GM21515 (cell line): ENCODE results near the gene CARD10.

Experiments
- ATAC-seq: cut with Tn5 transposase; IDR thresholded peaks from one replicate; pipeline ENCODE4 v1.9.1; 2021; ENCODE audit not compliant: unreplicated experiment

Gene CARD10

GRCh38 chr22:37443977-37444376, 75.2 kb downstream of the CARD10 start:
- ATAC-seq: no peak

- no peak for ATAC-seq
Measured at GRCh38 chr22:37443086-37443485, 76.1 kb downstream of the CARD10 start.

- no peak for ATAC-seq
Measured at GRCh38 chr22:37442537-37442936, 76.7 kb downstream of the CARD10 start.

- no peak for ATAC-seq
Measured at GRCh38 chr22:37442135-37442534, 77.1 kb downstream of the CARD10 start.

GRCh38 chr22:37440875-37441274, 78.3 kb downstream of the CARD10 start:
- no peak for ATAC-seq
